K562 (cell line): Measurements from ENCODE around the gene TFRC.

Experiments
- LARP7 ChIP-seq: fragments of 450-650 bp; IDR thresholded peaks from 2 replicates; pipeline ENCODE4 v1.6.1; 2016
- POLR2A ChIP-seq: fragments of 450-650 bp; conservative IDR thresholded peaks from 2 replicates; pipeline ENCODE4 v1.6.1; 2016
- PRDM10 ChIP-seq: fragments of 450-650 bp; IDR thresholded peaks from 2 replicates; pipeline ENCODE4 v1.6.1; 2018; ENCODE audit not compliant: partially characterized antibody
- RNF2 ChIP-seq: sonication (generic); IDR thresholded peaks from 2 replicates; pipeline ENCODE4 v1.6.1; 2016
- TBP ChIP-seq: optimal IDR thresholded peaks from 2 replicates; pipeline ENCODE3; 2011; ENCODE audit warnings: low read depth, low read length, improper control_type of control experiment
- TSHZ1 ChIP-seq: fragments of 250-450 bp; sonication (Bioruptor Pico); IDR thresholded peaks from 2 replicates; pipeline ENCODE4 v1.4.0; 2020; ENCODE audit warnings: mild to moderate bottlenecking, moderate library complexity
- TF ChIP-seq, protein P1 (sequence below): fragments of 450-650 bp; IDR thresholded peaks from 2 replicates; pipeline ENCODE4 v1.6.1; 2016
- TF ChIP-seq, protein P2 (sequence below), 2 experiments: fragments of 450-650 bp in 1 of 2; sonication (generic) in 1 of 2; formaldehyde crosslinking; conservative IDR thresholded peaks; 2 replicates each; pipeline versions ENCODE4 v1.4.0 to v1.8.1; 2020 to 2022; ENCODE audit warnings: mild to moderate bottlenecking in 1 of 2, missing genetic modification reagents in 1 of 2

- TF ChIP-seq RNF2 = no peak
- TF ChIP-seq TBP = no peak
- TF ChIP-seq, protein P1, sequence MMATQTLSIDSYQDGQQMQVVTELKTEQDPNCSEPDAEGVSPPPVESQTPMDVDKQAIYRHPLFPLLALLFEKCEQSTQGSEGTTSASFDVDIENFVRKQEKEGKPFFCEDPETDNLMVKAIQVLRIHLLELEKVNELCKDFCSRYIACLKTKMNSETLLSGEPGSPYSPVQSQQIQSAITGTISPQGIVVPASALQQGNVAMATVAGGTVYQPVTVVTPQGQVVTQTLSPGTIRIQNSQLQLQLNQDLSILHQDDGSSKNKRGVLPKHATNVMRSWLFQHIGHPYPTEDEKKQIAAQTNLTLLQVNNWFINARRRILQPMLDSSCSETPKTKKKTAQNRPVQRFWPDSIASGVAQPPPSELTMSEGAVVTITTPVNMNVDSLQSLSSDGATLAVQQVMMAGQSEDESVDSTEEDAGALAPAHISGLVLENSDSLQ = no peak
- TF ChIP-seq LARP7 = no peak
- TF ChIP-seq, protein P2, sequence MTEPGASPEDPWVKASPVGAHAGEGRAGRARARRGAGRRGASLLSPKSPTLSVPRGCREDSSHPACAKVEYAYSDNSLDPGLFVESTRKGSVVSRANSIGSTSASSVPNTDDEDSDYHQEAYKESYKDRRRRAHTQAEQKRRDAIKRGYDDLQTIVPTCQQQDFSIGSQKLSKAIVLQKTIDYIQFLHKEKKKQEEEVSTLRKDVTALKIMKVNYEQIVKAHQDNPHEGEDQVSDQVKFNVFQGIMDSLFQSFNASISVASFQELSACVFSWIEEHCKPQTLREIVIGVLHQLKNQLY (CRISPR knock-in tag; conservative IDR thresholded peaks at IDR 0.05) = no peak
- TF ChIP-seq POLR2A = no peak
- no peak for TF ChIP-seq PRDM10
- TF ChIP-seq TSHZ1 (CRISPR knock-in tag) = no peak
Measured at GRCh38 chr3:196048922-196049598, 32.8 kb downstream of the TFRC start.
